ENCODE results near the gene PDE6C. TPM values are rescaled to one million over a fixed set of nuclear protein-coding genes. Genes with fewer than 3 reads are reported as not detected.

Gene PDE6C
- total RNA-seq, 1 donor from 2014 or later: not detected

GRCh38 chr10:93701866-93702209, 89.5 kb downstream of the PDE6C start:
- DNase-seq (ENCODE audit: low read depth, low spot score): no peak

- peak; percentile 84 for DNase-seq (ENCODE audit: low read depth, low spot score)
Observed at GRCh38 chr10:93702210-93703001, 90.1 kb downstream of the PDE6C start, which contains the start of gene FRA10AC1. Gene FRA10AC1 (minus strand): TSS chr10:93702592. CDS start chr10:93700106, 2,486 bp downstream.

GRCh38 chr10:93703066-93703465, 90.7 kb downstream of the PDE6C start:
- DNase-seq (ENCODE audit: low read depth, low spot score): no peak

GRCh38 chr10:93703841-93704240, 91.5 kb downstream of the PDE6C start:
- no peak for DNase-seq (ENCODE audit: low read depth, low spot score)

GRCh38 chr10:93704451-93704850, 92.1 kb downstream of the PDE6C start:
- no peak for DNase-seq (ENCODE audit: low read depth, low spot score)

GRCh38 chr10:93707623-93708022, 95.3 kb downstream of the PDE6C start:
- DNase-seq (ENCODE audit: low read depth, low spot score): no peak

- DNase-seq (ENCODE audit: low read depth, low spot score): no peak
Observed at GRCh38 chr10:93710333-93710909, 98.1 kb downstream of the PDE6C start.

GRCh38 chr10:93711891-93712290, 99.6 kb downstream of the PDE6C start:
- no peak for DNase-seq (ENCODE audit: low read depth, low spot score)

GRCh38 chr10:93712593-93712992, 100.3 kb downstream of the PDE6C start:
- DNase-seq (ENCODE audit: low read depth, low spot score): no peak

- no peak for DNase-seq (ENCODE audit: low read depth, low spot score)
Observed at GRCh38 chr10:93715345-93715744, 103.0 kb downstream of the PDE6C start.

Other genes with a start within 250 kb of the PDE6C start
- 243 and 321 TPM in 2 replicates for gene MYOF, start 130.2 kb upstream of the PDE6C start, total RNA-seq
- 43.5 and 92.2 TPM in 2 replicates for gene CEP55, start 115.9 kb upstream of the PDE6C start, total RNA-seq
- gene FFAR4, start 45.9 kb upstream of the PDE6C start, total RNA-seq: not detected in 2 replicates
- gene RBP4, start 11.3 kb upstream of the PDE6C start, total RNA-seq: not detected in 2 replicates
- 5.7 and 6.7 TPM in 2 replicates for gene FRA10AC1, start 90.1 kb downstream of the PDE6C start, total RNA-seq
- not detected in 2 replicates for gene LGI1, start 145.4 kb downstream of the PDE6C start, total RNA-seq